ENCODE results near the gene GLYR1. TPM values are rescaled to one million over a fixed set of nuclear protein-coding genes. Genes with fewer than 3 reads are reported as not detected.

Gene GLYR1
- total RNA-seq, 1 donor from 2014 or later: 86.6 TPM

GRCh38 chr16:4811242-4811641 is 35.8 kb downstream of the GLYR1 start:
- no peak for DNase-seq (ENCODE audit: low spot score)

DNA sequence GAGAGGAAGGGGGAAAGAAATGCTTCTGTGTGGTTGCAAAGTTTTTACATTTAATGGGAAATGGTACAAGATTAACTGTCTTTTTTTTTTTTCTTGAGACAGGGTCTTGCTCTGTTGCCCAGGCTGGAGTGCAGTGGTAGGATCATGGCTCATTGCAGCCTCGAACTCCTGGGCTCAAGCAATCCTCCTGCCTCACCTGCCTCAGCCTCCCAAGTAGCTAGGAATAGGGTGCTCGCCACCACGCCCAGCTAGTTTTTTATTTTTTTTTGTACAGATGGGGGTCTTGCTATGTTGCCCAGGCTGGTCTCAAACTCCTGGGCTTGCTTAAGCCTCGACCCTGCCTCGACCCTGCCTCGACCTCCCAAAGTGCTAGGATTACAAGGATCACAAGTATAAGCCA is 40.8 kb downstream of the GLYR1 start:
- DNase-seq (ENCODE audit: low spot score): no peak

DNA sequence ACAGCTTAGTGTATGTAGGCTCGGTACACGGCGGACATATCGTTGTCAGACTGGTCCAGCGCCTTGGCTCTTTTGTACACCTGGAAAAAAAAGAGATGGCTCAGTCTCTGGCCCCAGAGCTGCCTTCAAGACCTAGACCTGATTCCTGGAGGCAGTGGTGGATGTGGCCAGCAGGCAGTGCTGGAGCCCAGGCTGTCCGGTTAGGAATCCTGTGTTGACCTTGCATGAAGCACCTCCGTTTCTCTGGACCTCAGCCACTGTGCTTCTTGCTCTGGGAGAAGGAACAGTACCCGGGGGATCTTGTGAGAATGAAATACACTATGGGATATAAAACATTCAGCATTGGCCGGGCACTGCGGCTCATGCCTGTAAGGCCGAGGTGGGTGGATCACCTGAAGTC is 41.9 kb downstream of the GLYR1 start:
- no peak for DNase-seq (ENCODE audit: low spot score)

DNA sequence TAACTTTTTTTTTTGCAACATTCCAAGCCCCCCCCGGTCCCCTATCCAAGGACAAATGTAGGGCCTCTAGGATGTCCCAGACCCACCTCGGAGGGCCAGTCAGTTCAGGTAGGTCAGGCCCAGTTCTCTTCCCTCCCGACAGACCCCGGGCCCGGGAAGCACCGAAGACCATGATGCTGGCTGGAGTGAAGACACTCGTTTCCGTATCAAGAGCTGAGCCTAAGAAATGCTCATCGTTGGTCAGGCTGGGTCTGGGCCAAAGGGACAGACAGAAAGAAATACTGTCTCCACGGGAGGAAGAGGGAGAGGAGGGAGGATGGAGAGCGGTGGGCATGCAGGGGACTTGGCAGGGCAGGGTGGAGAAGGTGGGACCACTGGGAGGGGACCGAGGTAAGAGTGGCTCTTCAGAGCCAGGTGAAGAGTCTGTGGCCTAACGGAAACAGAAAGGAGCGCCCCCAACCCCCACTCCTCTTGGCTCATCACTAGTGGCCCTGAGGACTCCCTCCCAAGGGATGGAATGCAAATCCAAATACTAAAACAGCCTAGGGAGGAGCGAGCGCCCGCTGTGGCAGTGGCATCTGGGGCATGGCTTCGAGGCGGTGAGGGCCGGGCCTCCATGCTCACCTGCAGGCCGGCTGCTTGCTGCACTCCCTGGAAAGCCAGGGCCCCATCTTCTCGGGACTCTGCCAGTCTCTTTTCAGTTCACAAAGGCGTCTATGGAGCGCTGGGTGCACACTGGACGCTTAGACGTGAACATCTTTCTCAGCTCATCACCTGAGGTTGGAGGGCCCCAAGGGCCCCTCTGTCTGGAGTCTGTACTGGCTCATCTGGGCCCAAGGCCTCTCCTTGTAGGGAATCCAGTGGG is 43.0 kb downstream of the GLYR1 start:
- no peak for DNase-seq (ENCODE audit: low spot score)

GRCh38 chr16:4803401-4803844 is 43.7 kb downstream of the GLYR1 start:
- DNase-seq (ENCODE audit: low spot score): no peak

DNA sequence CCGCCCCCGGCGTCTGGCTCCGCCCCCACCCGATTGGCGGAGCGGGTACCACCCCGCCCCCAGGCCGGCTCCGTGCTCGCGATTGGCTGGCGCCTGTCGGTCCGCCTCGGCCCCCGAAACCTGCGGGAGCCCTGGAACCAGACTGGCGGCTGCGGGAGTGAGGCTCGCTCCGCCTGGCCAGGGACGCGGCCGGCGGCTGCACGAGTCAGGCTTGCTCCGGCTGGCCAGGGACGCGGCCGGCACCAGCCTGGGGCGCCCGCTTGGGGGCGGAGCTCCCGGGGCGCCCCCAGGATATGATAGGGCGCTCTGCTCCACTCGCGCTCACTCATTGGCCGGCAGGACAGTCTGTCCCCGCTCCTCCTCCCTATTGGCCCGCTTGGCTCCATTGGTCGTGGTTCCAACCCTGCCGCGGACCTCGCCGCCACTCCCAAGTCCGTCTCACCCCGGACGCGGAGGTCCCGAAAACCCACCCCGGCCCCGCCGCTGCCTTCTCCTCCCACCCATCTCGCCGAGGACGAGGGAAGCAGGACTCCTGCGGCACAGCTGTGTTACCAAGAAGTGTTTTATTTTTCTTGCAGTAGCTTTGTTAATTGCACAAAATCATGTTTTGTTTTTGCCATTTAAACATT is 44.3 kb downstream of the GLYR1 start:
- peak; percentile 97 for DNase-seq (ENCODE audit: low spot score)

DNA sequence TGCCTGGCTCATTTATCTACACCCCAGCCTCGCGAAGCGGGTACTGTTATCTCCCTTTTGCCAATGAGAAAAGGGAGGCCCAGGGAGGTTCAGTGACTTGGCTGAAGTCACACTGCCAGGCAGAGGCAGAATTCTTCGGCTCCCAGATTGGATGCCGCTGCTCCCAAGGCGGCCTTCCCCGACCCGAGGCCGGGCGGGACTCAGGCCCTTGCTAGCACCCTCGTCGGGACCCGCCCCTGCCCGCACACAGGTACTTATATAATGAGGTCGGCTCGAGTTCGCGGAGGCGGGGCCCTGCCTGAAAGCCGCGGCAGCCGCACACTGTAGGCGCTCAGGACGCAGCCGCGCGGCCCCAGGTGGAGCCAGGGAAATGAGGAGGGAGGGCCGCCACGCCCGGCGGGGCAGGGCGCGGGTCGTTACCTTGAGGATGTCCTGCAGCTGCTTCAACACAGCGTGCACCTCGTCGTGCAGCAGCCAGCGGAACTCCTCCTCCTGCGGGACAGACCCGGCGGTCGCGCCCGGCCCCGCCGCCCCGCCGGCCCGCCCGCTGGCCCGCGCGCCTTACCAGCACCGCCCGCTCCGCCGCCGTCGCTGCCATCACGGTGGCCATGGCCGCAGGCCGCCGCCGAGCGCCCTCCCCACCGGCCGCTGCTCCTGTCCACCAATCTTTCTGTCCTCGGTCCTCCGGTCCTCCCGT is 45.0 kb downstream of the GLYR1 start, which contains the start of gene ROGDI:
Gene ROGDI (minus strand): TSS at position 672 of the 697 bp plus-strand sequence. CDS start 62 bp downstream, at position 610.
- DNase-seq (ENCODE audit: low spot score): peak; percentile 92

DNA sequence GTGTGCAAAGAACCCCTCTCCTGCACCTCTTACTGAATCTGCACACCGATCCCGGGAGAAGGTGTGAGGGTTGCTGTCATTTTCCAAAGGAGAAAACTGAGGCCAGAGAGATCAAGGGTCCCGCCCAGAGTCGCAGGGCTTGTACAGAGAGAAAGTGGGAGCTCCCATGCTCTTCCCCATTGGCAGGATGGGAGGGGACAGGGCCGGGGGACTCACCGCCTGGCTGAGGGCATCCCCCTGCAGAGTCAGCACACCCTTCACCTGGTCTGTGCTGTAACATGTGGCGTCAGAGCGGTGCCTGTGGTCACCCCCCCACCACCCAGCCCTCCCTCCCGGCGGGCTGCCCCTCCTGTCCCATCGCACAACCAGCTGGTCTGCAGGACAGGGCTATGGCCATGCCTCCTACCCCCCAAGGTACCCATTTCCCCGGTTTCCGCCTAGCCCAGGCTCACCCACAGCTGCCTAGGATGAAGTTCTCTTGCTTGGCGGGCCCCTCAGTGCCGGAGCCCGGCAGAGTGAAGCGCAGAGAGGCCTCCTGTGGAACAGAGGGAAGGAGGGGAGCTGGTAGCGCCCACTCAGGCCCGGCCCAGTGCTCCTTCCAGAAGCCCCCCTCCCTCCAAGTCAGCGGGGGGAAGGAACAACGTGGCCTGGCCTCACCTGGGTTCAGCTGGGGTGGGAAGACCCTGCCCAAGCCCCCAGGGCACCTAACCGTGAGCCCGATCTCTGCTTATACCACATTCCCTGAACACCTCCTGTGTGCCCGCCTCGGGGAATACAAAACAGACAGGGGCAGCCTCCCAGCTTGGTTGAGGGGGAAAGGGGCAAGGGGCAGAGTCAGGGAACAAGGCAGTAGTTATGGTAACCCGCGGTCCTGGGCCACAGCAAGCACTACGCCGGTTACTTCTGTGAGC is 45.8 kb downstream of the GLYR1 start:
- no peak for DNase-seq (ENCODE audit: low spot score)

- no peak for DNase-seq (ENCODE audit: low spot score)
These were observed 46.6 kb downstream of the GLYR1 start for GRCh38 chr16:4800290-4801041.

DNA sequence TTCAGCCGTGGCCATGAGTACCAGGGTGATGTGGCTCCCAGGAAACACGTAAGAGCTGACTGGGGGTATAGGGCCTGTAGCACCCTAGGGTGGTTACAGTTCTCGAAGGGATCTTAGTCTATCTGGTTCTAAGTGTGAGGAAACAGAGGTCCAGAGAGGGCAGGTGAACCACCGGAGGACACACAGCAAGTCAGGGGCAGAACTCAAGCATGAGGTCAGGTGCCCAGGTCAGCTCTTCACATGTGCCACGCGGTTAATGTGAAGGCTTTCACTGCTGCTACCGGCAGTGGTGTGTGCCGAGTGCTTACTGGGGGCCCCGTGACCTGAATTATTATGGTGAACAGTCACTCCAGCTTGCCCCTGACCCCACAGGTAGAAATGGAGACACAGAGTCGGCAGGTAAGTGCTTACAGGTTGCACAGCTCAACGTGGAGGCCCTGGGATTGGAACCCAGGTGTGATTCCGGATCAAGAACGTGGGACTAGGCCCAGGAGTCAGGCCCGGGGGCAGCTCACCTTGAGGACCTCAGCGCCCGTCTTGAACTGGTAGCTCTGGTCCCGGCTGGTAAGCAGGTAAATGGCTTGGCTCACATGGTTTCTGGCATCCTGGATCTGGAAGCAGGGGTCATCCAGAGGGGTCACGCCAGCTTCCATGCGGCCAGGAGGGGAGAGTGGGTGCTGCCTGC is 47.8 kb downstream of the GLYR1 start:
- no peak for DNase-seq (ENCODE audit: low spot score)

DNA sequence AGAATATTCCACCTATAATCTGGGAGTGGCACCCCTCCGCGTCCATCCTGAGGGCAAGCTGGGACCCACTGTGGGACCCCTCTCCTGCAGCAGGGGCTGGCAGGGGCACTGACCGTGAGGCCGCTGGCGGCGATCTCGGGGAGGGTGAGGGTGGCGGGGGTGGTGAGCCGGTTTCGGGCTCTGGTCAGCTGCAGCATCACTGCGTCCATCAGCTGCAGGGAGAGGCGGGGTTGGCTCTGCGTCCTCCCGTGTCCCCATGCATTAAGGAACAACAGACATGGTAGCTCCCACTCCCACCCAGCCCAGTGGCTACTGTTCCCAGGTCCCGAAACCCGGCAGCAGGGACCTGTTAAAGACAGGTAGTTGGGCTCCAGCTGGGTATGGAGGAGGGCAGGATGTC is 48.6 kb downstream of the GLYR1 start:
- no peak for DNase-seq (ENCODE audit: low spot score)

DNA sequence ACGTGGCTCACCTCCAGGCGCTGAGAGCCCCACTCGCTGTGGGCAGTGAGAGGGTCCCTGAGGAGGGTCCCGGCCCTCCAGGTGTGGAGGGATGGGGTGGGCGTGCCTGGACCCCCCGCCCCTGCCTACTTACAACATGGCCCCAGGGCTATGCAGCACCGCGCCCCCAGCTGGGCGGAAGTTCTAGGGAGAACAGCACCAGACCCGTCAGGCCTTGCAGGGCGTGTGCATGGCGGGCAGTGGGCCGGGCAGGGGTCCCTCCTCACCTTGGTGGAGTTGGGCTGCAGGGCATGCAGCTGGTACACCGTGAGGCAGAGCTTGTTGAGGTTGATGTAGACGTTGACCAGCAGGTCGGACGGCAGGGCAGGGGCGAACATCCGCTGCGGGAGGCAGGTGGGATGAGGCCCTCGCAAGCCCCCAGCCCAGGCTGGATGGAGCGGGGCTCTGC is 49.3 kb downstream of the GLYR1 start:
- no peak for DNase-seq (ENCODE audit: low spot score)

DNA sequence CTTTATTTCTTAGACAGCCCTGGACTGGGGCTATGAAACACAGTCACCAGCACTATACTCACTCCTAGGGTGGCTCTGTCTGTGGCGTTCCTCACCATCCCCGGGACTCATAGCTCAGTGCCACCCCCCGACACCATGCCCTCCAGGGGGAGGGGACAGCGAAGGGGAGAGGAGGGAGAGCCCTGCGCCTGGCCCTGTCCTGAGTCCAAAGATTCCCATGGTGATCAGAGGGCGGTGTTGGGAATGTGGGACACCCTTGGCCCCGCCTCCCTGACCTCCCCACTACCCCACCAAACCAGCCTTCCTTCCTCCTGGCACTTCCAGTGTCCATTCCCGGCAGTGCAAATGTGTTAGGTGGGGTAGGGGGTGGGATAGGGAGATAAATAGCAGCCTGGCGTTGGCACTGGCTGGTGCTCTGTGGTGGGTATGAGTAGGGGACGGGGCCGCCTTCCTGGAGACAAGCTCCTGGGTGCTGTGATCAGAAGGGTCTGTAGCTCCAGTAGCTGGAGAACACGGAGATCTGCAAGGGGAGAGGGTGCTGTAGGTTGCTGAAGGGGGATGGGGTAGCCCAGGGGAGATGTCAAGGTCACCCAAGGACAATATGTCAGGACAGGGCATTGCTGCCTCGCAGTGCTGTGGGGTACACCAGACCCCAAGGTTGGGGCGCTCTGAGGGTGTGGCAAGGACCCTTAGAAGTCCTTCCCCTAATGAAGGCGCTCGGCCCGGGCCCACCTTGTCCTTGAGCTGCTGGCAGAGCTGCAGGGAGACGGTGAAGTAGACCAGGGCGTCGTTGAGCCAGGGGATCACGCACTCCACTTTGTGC is 49.9 kb downstream of the GLYR1 start:
- no peak for DNase-seq (ENCODE audit: low spot score)

DNA sequence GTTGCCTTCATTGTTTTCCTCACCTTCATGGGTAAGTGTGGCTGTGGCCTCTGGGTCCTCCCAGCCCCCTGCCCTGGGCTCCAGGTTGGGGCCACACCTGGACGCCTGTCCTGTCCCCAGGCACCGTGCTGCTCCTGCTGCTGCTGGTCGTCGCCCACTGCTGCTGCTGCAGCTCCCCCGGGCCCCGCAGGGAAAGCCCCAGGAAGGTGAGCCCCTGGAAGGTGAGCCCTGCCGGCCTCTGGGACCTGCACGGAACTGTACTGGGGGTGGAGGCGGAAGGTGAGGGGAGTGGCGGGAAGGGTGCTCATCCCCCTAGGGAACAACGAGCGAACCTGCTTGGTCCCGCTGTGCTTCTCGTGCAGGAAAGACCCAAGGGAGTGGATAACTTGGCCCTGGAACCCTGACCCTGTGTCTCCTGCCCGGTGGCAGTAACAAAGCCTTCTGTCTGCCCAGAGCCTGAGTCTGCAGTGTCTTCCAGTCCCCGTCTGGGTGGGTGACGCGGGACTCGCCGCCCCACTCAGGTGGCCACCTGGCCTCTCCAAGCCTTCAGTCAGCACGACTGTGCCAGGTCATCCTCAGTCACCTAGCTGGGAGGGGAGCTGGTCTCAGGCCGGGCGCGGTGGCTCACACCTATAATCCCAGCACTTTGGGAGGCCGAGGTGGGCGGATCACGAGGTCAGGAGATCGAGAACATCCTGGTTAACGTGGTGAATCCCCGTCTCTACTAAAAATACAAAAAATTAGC is 51.1 kb downstream of the GLYR1 start:
- no peak for DNase-seq (ENCODE audit: low spot score)

- DNase-seq (ENCODE audit: low spot score): no peak
These were observed 51.8 kb downstream of the GLYR1 start, which contains the start of gene SMIM22 for GRCh38 chr16:4795181-4795827. Gene SMIM22 (plus strand): TSS chr16:4795369. CDS start chr16:4795735, 366 bp downstream.

- no peak for DNase-seq (ENCODE audit: low spot score)
These were observed 54.1 kb downstream of the GLYR1 start for GRCh38 chr16:4792951-4793513.

GRCh38 chr16:4790871-4791270 is 56.2 kb downstream of the GLYR1 start:
- no peak for DNase-seq (ENCODE audit: low spot score)
